GM12874 (cell line): Measurements from ENCODE around the gene STK32C.

Source experiments
- CTCF ChIP-seq: IDR thresholded peaks from 2 replicates; pipeline ENCODE4 v1.5.1; 2011; ENCODE audit warnings: low read depth, mild to moderate bottlenecking, control low read depth, low read length, moderate library complexity; ENCODE audit not compliant: insufficient read depth

STK32C gene

GRCh38 chr10:132175408-132175807, 132.3 kb downstream of the STK32C start:
- TF ChIP-seq CTCF, result no peak

- TF ChIP-seq CTCF, result no peak
These were observed 133.5 kb downstream of the STK32C start for GRCh38 chr10:132174237-132174636.

- TF ChIP-seq CTCF, result no peak
These were observed 134.6 kb downstream of the STK32C start for GRCh38 chr10:132173185-132173584.

GRCh38 chr10:132172091-132173066, 135.4 kb downstream of the STK32C start:
- no peak for TF ChIP-seq CTCF

- no peak for TF ChIP-seq CTCF
These were observed 137.0 kb downstream of the STK32C start for GRCh38 chr10:132170561-132171361.

- no peak for TF ChIP-seq CTCF
These were observed 137.8 kb downstream of the STK32C start for GRCh38 chr10:132169766-132170560.
